CD14-positive monocyte (primary cell): ENCODE results near the gene SERPING1. TPM values are rescaled to one million over a fixed set of nuclear protein-coding genes. Genes with fewer than 3 reads are reported as not detected.

Experiments
- DNase-seq, 3 donors: peaks; one replicate each; pipeline ENCODE4 v3.0.0-alpha.2; 2011 to 2022
- H2AFZ ChIP-seq: 2 replicates; pipeline ENCODE4 v1.6.0; 2012; ENCODE audit warnings: mild to moderate bottlenecking, low read depth, low read length, inconsistent platforms; ENCODE audit not compliant: insufficient read depth, poor library complexity, severe bottlenecking
- H3K27ac ChIP-seq, 2 donors: 1 replicate in 1 of 2; 2 replicates in 1 of 2; pipeline ENCODE4 v1.5.1; 2012 to 2013; ENCODE audit warnings: low read length in 2 of 2, control low read depth in 1 of 2, inconsistent platforms in 1 of 2, low read depth in 1 of 2, mild to moderate bottlenecking in 1 of 2
- H3K27me3 ChIP-seq, 2 donors: one replicate each; pipeline versions ENCODE4 v1.6.0 to v1.6.1; 2011 to 2013; ENCODE audit warnings: low read length in 2 of 2; ENCODE audit not compliant: control insufficient read depth in 2 of 2, insufficient read depth in 2 of 2
- H3K36me3 ChIP-seq, 2 donors: replicated peaks in 1 of 2; 1 replicate in 1 of 2; 2 replicates in 1 of 2; pipeline versions ENCODE4 v1.5.1 to v1.6.1; 2012 to 2013; ENCODE audit warnings: low read length in 2 of 2, control low read depth in 1 of 2, inconsistent platforms in 1 of 2, mild to moderate bottlenecking in 1 of 2; ENCODE audit not compliant: insufficient read depth in 2 of 2, control insufficient read depth in 1 of 2
- H3K4me1 ChIP-seq, 2 donors: 1 replicate in 1 of 2; 2 replicates in 1 of 2; pipeline versions ENCODE4 v1.5.1 to v1.6.1; 2012 to 2013; ENCODE audit warnings: low read length in 2 of 2, control low read depth in 1 of 2, inconsistent platforms in 1 of 2, mild to moderate bottlenecking in 1 of 2, moderate library complexity in 1 of 2; ENCODE audit not compliant: insufficient read depth in 2 of 2, control insufficient read depth in 1 of 2
- H3K4me2 ChIP-seq: replicated peaks from 2 replicates; pipeline ENCODE3; 2012; ENCODE audit warnings: low read length, moderate library complexity, mild to moderate bottlenecking; ENCODE audit not compliant: poor library complexity, severe bottlenecking; ENCODE audit errors: extremely low read depth
- H3K4me3 ChIP-seq, 3 experiments: fragments of 200-600 bp in 1 of 3; sonication (generic) in 1 of 3; replicated peaks in 1 of 3; 1 replicate in 2 of 3; 2 replicates in 1 of 3; pipeline ENCODE4 v1.5.1; 2011 to 2013; ENCODE audit warnings: low read length in 3 of 3, mild to moderate bottlenecking in 3 of 3, control low read depth in 2 of 3, low read depth in 2 of 3, inconsistent platforms in 1 of 3, moderate library complexity in 1 of 3
- H3K79me2 ChIP-seq: 2 replicates; pipeline ENCODE4 v1.6.0; 2012; ENCODE audit warnings: mild to moderate bottlenecking, control low read depth, inconsistent platforms, low read length, moderate library complexity; ENCODE audit not compliant: insufficient read depth
- H3K9ac ChIP-seq: 2 replicates; pipeline ENCODE4 v1.6.0; 2017; ENCODE audit warnings: low read length, mild to moderate bottlenecking; ENCODE audit not compliant: insufficient read depth, poor library complexity, severe bottlenecking
- H3K9me3 ChIP-seq, 2 donors: replicated peaks in 1 of 2; 1 replicate in 1 of 2; 2 replicates in 1 of 2; pipeline versions ENCODE4 v1.5.1 to v1.6.1; 2012 to 2013; ENCODE audit warnings: low read length in 2 of 2, control low read depth in 1 of 2; ENCODE audit not compliant: control insufficient read depth in 1 of 2, insufficient read depth in 1 of 2
- H4K20me1 ChIP-seq: 2 replicates; pipeline ENCODE4 v1.6.0; 2012; ENCODE audit warnings: mild to moderate bottlenecking, low read length, control low read depth, moderate library complexity; ENCODE audit not compliant: insufficient read depth
- H3K27ac Mint-ChIP-seq, 7 donors: one replicate each; pipeline ENCODE4 v1.8.0; 2020; ENCODE audit warnings: mild to moderate bottlenecking in 7 of 7, mixed read lengths in 7 of 7, moderate library complexity in 6 of 7, inconsistent platforms in 2 of 7
- H3K27me3 Mint-ChIP-seq, 3 donors: one replicate each; pipeline ENCODE4 v1.8.0; 2021 to 2022; ENCODE audit warnings: low read depth in 3 of 3, mild to moderate bottlenecking in 3 of 3, mixed read lengths in 3 of 3, moderate library complexity in 3 of 3, inconsistent platforms in 1 of 3
- H3K36me3 Mint-ChIP-seq, 2 donors: one replicate each; pipeline ENCODE4 v1.8.0; 2020; ENCODE audit warnings: mixed read lengths in 2 of 2, inconsistent platforms in 1 of 2, mild to moderate bottlenecking in 1 of 2
- H3K4me1 Mint-ChIP-seq: one replicate; pipeline ENCODE4 v1.8.0; 2020; ENCODE audit warnings: mild to moderate bottlenecking, mixed read lengths
- H3K4me3 Mint-ChIP-seq, 2 donors: one replicate each; pipeline ENCODE4 v1.8.0; 2020; ENCODE audit warnings: mild to moderate bottlenecking in 2 of 2, mixed read lengths in 2 of 2, moderate library complexity in 1 of 2
- H3K9me3 Mint-ChIP-seq, 7 donors: one replicate each; pipeline ENCODE4 v1.8.0; 2020 to 2022; ENCODE audit warnings: mixed read lengths in 7 of 7, mild to moderate bottlenecking in 6 of 7, moderate library complexity in 6 of 7, inconsistent platforms in 2 of 7
- WGBS: methylation state at CpG from one replicate; pipeline ENCODE4 v1.1.5; 2013; ENCODE audit warnings: missing lambda C conversion rate; ENCODE audit not compliant: insufficient coverage; 5-methylcytosine and 5-hydroxymethylcytosine counted together
- intact Hi-C, 2 donors: fragments of 100-400 bp; cut with micrococcal nuclease; formaldehyde crosslinking; loops; one replicate each; pipeline versions ENCODE4 v1.15.0 to v1.15.1; 2023
- polyA plus RNA-seq, 3 donors: library from polyadenylated mRNA; depleted of rRNA in 1 of 3; unstranded in 2 of 3; stranded (reverse) in 1 of 3; fragments of 300-500 nt in 2 of 3; fragments of >200 nt in 1 of 3; fragmentation: Illumina TruSeq in 2 of 3; gene quantifications; 1 replicate in 2 of 3; 2 replicates in 1 of 3; pipeline ENCODE4 v1.2.3, GENCODE V29; 2012 to 2021
- TF ChIP-seq, protein P1 (sequence below): fragments of 200-600 bp; IDR thresholded peaks from one replicate; pipeline ENCODE4 v1.8.0; 2022; ENCODE audit warnings: antibody characterized with exemption, mild to moderate bottlenecking

SERPING1 gene
- polyA plus RNA-seq, 3 donors, result 7.3 to 10.8 (median 8.5) TPM

DNA sequence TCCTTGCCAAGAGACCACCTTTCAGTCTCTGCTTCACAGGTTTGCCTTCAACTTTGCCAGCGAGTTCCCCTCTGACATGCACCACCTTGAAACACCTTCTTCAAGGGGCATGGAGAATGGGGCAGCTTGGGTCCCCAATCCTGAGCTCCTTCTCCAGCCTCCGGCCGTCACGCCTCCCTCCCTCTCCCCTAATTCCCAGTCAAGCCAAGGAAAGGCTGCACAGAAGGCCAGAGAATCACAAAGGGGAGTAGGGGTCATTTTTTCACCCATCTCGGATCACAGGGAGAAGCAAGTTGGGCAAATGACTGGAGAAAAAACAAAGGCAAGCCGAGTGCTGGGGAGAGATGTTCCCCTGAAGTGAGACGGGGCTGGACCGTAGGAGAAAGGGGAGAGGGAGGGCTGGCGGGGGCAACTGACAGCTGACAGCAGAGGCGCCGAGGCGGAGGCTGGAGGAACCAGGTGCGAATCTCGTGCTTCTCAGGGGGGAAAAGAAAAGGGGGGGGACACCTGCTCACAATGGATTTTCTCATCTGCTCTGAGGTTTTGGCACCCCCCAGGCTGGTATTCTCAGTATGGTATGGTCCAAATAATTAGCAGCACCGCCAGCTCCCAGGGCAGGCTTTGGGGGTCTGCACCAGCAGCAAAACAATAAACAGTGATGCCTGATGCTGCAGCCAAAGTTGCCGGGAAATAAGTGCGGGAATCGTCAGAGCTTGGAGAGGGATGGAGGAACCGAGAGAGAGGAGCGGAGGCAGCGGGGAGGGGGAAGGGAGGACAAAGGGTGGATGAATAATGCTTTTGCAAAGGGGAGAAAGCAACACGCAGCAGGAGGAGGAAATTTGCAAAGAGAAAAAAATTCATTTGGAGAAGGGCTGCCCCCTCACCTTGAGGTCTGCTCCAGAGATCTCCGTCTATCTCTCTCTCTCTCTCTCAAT is 51.6 kb downstream of the SERPING1 start:
- H4K20me1 ChIP-seq, result no peaks in the 10 kb centered on the region
- TF ChIP-seq, protein P1, sequence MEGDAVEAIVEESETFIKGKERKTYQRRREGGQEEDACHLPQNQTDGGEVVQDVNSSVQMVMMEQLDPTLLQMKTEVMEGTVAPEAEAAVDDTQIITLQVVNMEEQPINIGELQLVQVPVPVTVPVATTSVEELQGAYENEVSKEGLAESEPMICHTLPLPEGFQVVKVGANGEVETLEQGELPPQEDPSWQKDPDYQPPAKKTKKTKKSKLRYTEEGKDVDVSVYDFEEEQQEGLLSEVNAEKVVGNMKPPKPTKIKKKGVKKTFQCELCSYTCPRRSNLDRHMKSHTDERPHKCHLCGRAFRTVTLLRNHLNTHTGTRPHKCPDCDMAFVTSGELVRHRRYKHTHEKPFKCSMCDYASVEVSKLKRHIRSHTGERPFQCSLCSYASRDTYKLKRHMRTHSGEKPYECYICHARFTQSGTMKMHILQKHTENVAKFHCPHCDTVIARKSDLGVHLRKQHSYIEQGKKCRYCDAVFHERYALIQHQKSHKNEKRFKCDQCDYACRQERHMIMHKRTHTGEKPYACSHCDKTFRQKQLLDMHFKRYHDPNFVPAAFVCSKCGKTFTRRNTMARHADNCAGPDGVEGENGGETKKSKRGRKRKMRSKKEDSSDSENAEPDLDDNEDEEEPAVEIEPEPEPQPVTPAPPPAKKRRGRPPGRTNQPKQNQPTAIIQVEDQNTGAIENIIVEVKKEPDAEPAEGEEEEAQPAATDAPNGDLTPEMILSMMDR, result no peak
- H3K36me3 ChIP-seq, result no peaks in the 10 kb centered on the region
- peaks cover 80% of the 10 kb centered on the region for H3K4me1 Mint-ChIP-seq
- H3K4me3 Mint-ChIP-seq, result peak overlapping the region; percentile 75 to 91
- peaks cover 53 to 65% (median 59%) of the 10 kb centered on the region in 3 donors for H3K27me3 Mint-ChIP-seq
- H3K27ac ChIP-seq, result no peak overlapping the region
- intact Hi-C loops, result loop anchor here (10.0 kb wide), 2 partner anchors 194 to 294 kb away; no protein-coding TSS in a partner anchor
- peak overlapping the region; percentile 66 to 89 (median 81) for H3K27ac Mint-ChIP-seq
- H3K4me1 ChIP-seq, result peaks cover 61 to 62% of the 10 kb centered on the region in 2 donors
- peaks cover 0 to 23% of the 10 kb centered on the region in 2 donors for H3K36me3 Mint-ChIP-seq
- H3K9ac ChIP-seq, result peak overlapping the region; percentile 34
- H3K9me3 ChIP-seq, result peaks cover 3 to 17% of the 10 kb centered on the region in 2 donors
- H2AFZ ChIP-seq, result no peak overlapping the region
- H3K4me3 ChIP-seq, result peak overlapping the region; percentile 8 to 63 (median 29)
- H3K79me2 ChIP-seq, result no peaks in the 10 kb centered on the region
- H3K27me3 ChIP-seq, result peaks cover 42 to 46% of the 10 kb centered on the region in 2 donors
- 4% methylated on average over 14 of the region's 23 CpGs for WGBS
- peak; percentile 33 to 58 (median 35) for DNase-seq
- H3K9me3 Mint-ChIP-seq, result peaks cover 0 to 20% (median 14%) of the 10 kb centered on the region in 7 donors
- peak overlapping the region; percentile 69 for H3K4me2 ChIP-seq
